Measurements from ENCODE around the gene ARHGAP42.

- TF ChIP-seq, protein P1, sequence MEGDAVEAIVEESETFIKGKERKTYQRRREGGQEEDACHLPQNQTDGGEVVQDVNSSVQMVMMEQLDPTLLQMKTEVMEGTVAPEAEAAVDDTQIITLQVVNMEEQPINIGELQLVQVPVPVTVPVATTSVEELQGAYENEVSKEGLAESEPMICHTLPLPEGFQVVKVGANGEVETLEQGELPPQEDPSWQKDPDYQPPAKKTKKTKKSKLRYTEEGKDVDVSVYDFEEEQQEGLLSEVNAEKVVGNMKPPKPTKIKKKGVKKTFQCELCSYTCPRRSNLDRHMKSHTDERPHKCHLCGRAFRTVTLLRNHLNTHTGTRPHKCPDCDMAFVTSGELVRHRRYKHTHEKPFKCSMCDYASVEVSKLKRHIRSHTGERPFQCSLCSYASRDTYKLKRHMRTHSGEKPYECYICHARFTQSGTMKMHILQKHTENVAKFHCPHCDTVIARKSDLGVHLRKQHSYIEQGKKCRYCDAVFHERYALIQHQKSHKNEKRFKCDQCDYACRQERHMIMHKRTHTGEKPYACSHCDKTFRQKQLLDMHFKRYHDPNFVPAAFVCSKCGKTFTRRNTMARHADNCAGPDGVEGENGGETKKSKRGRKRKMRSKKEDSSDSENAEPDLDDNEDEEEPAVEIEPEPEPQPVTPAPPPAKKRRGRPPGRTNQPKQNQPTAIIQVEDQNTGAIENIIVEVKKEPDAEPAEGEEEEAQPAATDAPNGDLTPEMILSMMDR (IDR thresholded peaks at IDR 0.05; ENCODE audit: low read length) = no peak
- TF ChIP-seq EZH2 (IDR thresholded peaks at IDR 0.05; ENCODE audit: borderline replicate concordance, low read length) = no peak
Measured at GRCh38 chr11:100683126-100683525, 4.0 kb upstream of the ARHGAP42 start.

All from OCI-LY1 (cell line).